ENCODE data around the gene CTTN.

- TF ChIP-seq POLR2A (IDR thresholded peaks at IDR 0.05): no peak
- TF ChIP-seq, protein P1, sequence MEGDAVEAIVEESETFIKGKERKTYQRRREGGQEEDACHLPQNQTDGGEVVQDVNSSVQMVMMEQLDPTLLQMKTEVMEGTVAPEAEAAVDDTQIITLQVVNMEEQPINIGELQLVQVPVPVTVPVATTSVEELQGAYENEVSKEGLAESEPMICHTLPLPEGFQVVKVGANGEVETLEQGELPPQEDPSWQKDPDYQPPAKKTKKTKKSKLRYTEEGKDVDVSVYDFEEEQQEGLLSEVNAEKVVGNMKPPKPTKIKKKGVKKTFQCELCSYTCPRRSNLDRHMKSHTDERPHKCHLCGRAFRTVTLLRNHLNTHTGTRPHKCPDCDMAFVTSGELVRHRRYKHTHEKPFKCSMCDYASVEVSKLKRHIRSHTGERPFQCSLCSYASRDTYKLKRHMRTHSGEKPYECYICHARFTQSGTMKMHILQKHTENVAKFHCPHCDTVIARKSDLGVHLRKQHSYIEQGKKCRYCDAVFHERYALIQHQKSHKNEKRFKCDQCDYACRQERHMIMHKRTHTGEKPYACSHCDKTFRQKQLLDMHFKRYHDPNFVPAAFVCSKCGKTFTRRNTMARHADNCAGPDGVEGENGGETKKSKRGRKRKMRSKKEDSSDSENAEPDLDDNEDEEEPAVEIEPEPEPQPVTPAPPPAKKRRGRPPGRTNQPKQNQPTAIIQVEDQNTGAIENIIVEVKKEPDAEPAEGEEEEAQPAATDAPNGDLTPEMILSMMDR (IDR thresholded peaks at IDR 0.05): no peak
Observed at GRCh38 chr11:70372076-70372475, 26.3 kb upstream of the CTTN start.

All from suprapubic skin (tissue), 3 donors.